ENCODE results near the gene LCE1A.

LCE1A gene

DNA sequence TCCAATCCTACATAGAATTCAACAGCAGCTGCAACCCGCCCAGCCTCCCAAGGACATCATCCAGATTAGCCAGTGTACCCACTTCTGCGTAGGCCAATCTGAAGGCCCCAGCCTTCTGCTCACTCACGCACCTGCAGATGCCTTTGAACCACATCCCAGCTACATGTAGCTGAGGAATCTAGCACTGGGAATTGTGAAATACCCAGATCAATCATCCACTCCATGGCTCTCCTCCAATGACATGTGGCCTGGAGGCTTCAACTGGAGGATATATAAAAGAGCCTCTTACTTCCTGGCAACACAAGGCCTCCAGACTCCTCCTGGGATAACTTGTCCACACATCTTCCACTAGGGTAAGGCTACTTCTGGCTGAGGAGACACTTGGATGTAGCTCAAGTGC is 15.3 kb downstream of the LCE1A start, which contains the start of gene LCE6A:
Gene LCE6A (plus strand): TSS at position 301 of the 400 bp plus-strand sequence. CDS start 665 bp downstream, outside the sequence.
- DNase-seq (ENCODE audit: low read depth): no peak
- no peak within 1 kb of the TSS for H3K4me3 ChIP-seq (ENCODE audit: low read length)
- TF ChIP-seq, protein P1, sequence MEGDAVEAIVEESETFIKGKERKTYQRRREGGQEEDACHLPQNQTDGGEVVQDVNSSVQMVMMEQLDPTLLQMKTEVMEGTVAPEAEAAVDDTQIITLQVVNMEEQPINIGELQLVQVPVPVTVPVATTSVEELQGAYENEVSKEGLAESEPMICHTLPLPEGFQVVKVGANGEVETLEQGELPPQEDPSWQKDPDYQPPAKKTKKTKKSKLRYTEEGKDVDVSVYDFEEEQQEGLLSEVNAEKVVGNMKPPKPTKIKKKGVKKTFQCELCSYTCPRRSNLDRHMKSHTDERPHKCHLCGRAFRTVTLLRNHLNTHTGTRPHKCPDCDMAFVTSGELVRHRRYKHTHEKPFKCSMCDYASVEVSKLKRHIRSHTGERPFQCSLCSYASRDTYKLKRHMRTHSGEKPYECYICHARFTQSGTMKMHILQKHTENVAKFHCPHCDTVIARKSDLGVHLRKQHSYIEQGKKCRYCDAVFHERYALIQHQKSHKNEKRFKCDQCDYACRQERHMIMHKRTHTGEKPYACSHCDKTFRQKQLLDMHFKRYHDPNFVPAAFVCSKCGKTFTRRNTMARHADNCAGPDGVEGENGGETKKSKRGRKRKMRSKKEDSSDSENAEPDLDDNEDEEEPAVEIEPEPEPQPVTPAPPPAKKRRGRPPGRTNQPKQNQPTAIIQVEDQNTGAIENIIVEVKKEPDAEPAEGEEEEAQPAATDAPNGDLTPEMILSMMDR (conservative IDR thresholded peaks at IDR 0.05; ENCODE audit: low read depth, low read length): no peak

DNA sequence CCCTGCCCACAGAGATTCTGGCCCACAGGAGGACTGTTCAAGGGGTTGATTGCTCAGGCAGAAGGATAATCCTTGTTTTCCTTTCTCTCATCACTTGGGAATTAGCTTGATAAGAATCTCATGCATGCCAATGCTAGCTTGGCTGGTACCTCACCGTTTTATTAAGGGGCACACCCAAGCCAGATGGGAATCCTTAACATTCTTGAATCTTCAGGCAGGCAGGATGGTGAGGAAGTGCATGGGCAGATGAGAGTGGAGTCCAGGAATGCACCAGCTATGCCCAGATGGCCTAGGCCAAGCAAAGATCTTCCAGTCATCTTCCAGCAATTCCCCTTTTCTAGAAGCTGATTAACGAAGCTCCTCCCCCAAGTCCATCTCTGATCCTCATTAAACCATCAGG is 28.4 kb downstream of the LCE1A start:
- TF ChIP-seq, protein P1 (conservative IDR thresholded peaks at IDR 0.05; ENCODE audit: low read depth, low read length): no peak

DNA sequence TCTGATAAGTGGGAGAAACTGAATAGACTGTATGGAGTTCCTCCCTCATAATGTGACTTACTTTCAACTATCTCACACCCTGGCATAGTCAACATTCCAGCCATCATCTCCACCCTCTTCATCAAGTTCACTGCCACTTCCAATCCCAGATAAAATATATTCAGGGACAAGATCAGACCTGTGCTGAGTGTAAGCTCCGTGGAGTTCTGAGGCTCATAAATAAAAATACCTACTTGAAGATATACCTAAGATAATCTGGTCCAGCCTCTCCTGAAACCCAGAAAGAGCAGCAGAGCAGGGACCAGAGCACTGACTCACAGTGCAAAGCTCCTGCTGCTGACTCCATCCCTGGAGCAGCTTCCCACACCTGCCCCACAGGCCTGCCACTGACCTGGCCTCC is 30.8 kb downstream of the LCE1A start:
- TF ChIP-seq, protein P1 (conservative IDR thresholded peaks at IDR 0.05; ENCODE audit: low read depth, low read length): no peak
- DNase-seq (ENCODE audit: low read depth): no peak
- H3K4me3 ChIP-seq (ENCODE audit: low read length): no peak overlapping the region

More for the DNA sequence above, 28.4 kb downstream of the LCE1A start:
- no peak overlapping the region for H3K4me3 ChIP-seq (ENCODE audit: low read length)
- no peak for DNase-seq (ENCODE audit: low read depth)

DNA sequence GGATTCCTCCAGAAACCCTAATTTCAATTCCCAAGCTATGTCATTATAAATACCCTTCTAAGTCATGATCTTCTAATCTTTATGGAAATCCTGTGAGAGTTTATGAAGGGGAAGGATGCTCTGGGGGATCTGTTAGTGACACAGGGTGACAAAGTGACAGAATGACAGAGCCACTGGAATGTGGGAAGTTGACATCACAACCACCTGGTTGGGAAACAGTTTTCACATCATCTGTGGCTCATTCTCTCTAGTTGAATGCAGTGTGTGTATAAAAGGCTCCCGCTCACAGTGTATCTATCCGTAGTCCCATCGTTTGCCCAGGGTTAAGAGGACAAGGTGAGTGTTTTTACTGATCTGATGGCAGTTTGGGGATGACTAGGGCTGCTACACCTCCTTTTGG is 32.4 kb downstream of the LCE1A start, which contains the start of gene LCE7A:
Gene LCE7A (plus strand): TSS at position 301 of the 400 bp plus-strand sequence. CDS start 702 bp downstream, outside the sequence.
- no peak within 1 kb of the TSS for H3K4me3 ChIP-seq (ENCODE audit: low read length)
- no peak for DNase-seq (ENCODE audit: low read depth)
- TF ChIP-seq, protein P1 (conservative IDR thresholded peaks at IDR 0.05; ENCODE audit: low read depth, low read length): no peak

DNA sequence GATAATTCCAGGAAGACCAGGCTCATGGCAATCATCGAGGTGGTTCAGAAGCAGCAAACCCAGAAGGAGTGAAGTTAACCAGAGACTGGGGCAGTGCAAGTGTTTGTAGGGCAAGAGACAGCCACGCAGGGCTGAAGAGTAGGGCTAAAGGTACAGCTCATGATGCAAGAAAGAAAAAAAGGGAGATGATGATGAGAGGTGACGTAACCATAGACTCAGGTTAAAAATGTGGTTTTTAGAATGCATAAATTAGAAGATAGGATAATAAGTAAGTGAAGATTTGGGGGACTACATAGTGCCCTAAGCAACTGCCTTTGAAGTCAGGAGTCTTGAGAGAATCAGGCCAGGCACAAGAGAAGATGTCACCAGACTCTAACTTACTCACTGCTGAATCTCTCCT is 32.9 kb downstream of the LCE1A start:
- no peak for DNase-seq (ENCODE audit: low read depth)
- no peak overlapping the region for H3K4me3 ChIP-seq (ENCODE audit: low read length)
- TF ChIP-seq, protein P1 (conservative IDR thresholded peaks at IDR 0.05; ENCODE audit: low read depth, low read length): no peak

DNA sequence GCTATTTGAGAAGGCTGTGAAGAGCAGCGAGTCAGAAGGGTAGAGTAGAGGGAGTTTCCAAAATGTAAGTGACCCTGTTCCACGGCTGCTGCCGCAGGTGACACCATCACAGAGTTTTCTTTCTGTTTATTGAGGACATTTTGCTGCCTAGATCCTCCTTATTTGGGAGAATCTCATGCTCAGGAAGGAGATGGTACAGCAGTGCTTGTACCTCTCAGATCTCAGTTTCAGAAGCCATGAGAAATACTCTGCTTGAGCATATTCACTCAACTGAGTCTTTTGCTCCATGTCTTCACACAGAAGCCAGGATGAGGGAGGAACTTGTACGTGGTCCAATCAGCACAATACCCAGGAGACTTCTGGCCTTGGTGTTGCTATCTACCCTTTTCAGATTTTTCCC is 34.1 kb downstream of the LCE1A start:
- H3K4me3 ChIP-seq (ENCODE audit: low read length): no peak overlapping the region
- DNase-seq (ENCODE audit: low read depth): no peak
- TF ChIP-seq, protein P1 (conservative IDR thresholded peaks at IDR 0.05; ENCODE audit: low read depth, low read length): no peak

DNA sequence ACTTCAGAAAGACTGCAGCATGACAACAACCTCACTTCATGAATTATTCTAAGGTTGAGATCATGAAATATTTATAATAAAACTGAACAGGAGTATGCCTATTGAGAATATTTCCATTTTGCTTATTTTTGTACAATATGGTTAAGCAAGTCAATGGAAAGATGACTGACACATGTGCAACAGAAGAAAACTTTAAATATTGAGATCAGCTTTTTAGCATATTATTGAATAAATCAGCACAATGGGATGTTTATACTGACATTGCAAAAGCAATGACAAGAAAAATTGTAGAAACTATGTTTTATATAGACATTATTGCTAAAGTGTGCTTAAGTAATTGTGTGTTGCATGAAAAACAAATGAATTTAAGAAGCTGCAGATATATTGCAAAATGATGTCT is 37.2 kb downstream of the LCE1A start:
- TF ChIP-seq, protein P1 (conservative IDR thresholded peaks at IDR 0.05; ENCODE audit: low read depth, low read length): no peak
- no peak overlapping the region for H3K4me3 ChIP-seq (ENCODE audit: low read length)
- no peak for DNase-seq (ENCODE audit: low read depth)

Data from retinal pigment epithelial cell (primary cell).